Activated CD4-positive, CD25-positive, alpha-beta regulatory T cell treated with anti-CD3 and anti-CD28 coated beads, Interleukin-2, amount 50 U/mL, for 24 hours (primary cell): ENCODE measurements around the gene SLC25A13.
"Not testable (repeated sequence)": the region's sequence is repeated elsewhere in the genome, so short reads cannot be mapped to it uniquely, and the experiment has no call there.

ENCODE experiments used
- ATAC-seq, 2 donors: fragments of 150-1000 bp; cut with Tn5 transposase; one replicate each; pipeline ENCODE4 v1.10.0; 2021; ENCODE audit warnings: mild to moderate bottlenecking in 1 of 2, moderate library complexity in 1 of 2

Gene SLC25A13, protein sequence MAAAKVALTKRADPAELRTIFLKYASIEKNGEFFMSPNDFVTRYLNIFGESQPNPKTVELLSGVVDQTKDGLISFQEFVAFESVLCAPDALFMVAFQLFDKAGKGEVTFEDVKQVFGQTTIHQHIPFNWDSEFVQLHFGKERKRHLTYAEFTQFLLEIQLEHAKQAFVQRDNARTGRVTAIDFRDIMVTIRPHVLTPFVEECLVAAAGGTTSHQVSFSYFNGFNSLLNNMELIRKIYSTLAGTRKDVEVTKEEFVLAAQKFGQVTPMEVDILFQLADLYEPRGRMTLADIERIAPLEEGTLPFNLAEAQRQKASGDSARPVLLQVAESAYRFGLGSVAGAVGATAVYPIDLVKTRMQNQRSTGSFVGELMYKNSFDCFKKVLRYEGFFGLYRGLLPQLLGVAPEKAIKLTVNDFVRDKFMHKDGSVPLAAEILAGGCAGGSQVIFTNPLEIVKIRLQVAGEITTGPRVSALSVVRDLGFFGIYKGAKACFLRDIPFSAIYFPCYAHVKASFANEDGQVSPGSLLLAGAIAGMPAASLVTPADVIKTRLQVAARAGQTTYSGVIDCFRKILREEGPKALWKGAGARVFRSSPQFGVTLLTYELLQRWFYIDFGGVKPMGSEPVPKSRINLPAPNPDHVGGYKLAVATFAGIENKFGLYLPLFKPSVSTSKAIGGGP

DNA sequence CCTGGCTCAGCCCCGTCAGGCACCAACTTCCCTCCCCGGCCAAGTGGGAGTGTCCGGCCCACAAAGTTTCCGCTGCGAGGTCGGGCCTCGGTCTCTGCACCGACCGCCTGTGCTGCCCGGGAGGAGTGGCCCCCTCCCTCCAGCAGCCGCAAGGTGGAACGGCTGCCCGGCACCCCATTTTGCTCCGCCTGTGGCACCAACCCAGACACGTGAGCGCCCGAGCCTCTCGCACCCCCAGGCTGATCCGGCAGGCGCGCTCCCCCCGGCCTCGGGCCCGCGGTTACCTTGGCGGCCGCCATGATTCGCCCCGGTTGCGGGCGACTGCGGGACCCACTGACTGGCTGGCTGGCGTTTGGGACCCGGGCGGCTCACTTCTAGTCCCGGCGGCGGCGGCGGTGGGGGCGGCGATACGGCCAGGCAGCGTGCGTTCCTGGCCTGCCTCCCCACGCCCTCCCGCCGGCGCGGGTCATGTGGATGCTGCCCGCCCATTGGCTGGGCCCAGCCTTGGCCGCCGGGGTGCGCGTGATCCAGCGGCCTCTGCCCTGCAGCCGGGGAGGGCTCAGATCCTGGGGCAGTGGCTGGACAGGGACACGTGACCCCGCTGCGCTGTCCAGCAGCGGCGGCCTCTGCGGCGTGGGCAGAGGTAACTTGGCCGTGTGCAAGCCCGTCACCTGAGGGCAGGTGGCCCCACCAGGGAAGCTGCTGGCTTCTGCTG lies at the start of gene SLC25A13:
Gene SLC25A13 (minus strand): TSS at position 441 of the 715 bp plus-strand sequence. CDS start 142 bp downstream, at position 299.
- peak; percentile 76 to 83 for ATAC-seq

DNA sequence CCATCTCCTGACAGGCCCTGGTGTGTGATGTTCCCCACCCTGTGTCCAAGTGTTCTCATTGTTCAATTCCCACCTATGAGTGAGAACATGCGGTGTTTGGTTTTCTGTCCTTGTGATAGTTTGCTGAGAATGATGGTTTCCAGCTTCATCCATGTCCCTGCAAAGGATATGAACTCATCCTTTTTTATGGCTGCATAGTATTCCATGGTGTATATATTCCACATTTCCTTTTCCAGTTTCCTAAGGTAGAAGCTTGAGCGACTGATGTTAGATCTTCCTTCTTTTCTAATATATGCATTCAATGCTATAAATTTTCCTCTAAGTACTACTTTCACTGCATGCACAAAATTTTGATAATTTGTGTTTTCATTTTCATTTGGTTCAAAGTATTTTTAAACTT lies 44.0 kb upstream of the SLC25A13 start:
- ATAC-seq: not testable (repeated sequence)

DNA sequence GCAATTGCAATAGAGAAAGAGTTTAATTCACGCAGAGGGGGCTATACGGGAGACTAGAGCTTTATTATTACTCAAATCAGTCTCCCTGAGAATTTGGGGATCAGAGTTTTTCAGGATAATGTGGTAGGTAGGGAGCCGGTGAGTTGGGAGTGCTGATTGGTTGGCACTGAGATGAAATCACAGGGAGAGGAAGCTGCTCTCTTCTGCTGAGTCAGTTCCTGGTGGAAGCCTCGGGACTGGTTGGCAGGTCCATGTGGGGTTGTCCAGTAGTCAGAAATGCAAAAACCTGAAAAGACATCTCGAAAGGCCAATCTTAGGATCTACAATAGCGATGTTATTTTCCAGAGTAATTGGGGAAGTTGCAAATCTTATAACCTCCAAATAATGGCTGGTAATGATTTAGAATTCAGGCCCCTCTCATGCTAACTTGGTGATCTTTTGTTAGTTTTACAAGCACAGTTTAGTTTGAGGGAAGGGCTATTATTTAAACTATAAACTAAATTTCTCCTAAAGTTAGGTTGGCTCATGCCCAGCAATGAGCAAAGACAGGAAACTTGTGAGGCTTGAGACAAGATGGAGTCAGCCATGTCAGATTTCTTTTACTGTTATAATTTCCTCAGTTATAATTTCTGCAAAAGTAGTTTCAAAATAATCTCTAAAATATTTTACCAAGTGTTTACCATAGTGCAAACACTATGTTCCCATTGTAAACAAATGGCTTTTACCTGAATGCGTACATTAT lies 39.4 kb upstream of the SLC25A13 start:
- no peak for ATAC-seq

DNA sequence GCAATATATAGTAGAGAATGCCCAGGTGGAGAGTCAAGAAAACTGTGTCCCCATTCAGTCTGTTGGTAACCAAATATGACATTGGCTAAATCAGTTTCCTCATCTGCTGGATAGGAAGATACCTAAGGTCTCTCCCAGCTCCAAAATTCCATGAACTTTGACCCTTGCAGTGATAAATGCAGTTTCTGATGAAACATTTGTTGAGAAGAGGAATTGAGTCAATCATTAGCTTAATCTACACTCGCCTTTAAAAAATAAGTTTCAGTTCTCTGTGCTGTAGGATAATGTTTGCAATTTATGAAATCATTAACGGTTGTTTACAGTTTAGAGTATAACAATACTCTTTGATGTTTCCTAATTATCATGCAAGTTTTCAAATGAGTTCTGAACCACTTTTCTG lies 38.0 kb upstream of the SLC25A13 start:
- no peak for ATAC-seq

DNA sequence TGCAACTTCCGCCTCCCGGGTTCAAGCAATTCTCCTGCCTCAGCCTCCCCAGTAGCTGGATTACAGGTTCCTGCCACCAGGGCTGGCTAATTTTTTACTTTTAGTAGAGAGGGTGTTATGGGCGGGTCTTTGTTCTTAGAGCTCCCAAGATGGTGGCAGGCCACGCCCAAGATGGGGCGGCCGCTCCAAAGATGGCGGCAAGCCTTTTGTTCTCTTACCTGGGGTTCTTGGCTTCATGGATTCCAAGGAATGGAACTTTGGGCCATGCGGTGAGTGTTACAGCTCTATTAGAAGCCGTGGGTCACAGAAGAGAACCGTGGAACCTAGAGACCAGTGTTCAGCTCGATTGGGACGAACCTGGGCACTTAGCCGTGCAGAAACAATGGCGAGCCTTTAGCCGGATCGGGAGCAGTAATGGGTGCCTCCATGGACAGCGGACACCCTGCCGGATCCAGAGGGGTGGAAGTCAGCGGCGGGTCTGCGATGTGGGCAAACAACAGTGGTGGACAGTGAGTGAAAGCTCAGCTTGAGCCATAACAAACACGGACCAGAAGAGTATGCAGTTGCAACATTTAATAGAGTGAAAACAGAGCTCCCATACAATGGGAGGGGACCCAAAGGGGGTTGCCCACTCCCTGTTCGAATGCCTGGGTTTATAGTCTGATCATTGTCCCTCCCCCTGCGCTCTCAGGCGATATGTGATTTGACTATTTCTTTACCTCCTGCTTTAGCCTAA lies 36.5 kb upstream of the SLC25A13 start:
- not testable (repeated sequence) for ATAC-seq

DNA sequence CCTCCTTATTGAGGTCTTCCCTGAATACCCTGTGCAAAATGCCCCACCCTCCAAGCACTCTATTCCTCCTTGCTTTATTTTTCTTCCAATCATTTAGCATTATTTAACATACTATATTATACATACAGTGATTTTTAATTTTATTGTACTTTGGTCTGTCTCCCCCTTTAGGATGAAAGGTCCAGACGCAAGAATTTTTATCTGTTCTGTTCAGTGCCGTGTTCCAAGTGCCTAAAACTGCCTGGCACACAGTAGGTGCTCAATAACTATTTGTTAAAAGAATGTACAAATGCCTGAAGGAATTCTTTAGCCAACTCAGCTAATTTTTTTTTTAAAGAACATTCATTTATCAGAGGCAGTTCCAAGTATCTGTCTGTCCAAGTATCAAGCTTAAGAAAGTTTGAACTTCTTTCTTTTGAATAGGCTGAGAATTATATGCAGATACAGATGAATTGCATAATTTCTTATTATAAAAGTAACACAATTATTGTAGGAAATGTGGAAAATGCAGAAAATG lies 34.1 kb upstream of the SLC25A13 start:
- ATAC-seq: no peak

DNA sequence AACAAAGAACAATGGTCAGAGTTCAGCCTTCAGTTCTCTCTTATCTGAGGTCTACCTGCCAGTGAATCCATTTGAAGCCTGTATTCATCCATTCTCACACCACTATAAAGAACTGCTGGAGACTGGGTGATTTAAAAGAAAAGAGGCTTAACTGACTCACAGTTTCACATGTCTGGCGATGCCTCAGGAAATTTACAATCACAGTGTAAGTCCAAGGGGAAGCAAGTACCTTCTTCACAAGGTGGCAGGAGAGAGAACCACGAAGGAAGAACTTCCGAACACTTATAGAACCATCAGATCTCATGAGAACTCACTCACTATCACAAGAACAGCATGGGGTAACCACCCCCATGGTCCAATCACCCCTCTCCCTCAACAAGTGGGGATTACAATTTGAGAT lies 33.0 kb upstream of the SLC25A13 start:
- ATAC-seq: no peak

DNA sequence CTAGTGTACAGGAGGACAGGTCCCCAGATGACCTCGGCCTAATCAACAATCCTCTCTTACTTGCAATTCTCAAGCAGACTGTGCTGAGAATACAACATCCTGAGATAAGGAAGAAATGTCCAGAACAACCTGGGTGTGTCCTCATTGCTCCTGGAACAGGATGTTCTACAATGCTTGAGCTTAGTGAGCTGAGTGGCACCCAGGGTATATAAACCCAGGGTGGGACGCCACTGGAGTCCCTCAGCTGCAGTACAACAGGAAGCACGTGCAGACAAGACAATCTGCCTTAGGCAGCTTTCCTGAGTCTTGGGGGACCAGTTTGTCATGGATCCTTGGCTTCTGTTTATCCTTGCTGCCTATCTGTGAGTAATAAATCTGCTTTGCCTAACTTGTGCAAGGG lies 27.7 kb upstream of the SLC25A13 start:
- ATAC-seq: no peak

DNA sequence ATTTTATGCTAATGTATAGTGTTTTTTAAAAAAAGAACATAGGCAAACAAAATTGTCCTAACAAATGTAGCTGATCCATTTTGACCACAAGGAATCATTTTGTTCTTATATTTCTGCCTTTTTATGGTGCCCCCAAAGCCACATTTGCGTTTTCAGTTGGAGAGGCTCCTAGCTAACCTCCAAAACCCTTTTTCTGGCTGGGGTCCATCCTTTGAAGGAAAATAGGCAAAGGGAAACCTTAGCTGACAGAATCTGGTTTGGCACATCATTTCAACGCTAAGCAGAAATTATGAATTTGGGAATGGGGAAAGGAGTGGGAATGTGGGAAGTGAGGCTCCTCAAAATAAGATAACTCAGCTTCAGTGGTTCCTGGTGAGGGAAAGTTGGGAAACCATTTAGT lies 25.6 kb upstream of the SLC25A13 start:
- no peak for ATAC-seq

DNA sequence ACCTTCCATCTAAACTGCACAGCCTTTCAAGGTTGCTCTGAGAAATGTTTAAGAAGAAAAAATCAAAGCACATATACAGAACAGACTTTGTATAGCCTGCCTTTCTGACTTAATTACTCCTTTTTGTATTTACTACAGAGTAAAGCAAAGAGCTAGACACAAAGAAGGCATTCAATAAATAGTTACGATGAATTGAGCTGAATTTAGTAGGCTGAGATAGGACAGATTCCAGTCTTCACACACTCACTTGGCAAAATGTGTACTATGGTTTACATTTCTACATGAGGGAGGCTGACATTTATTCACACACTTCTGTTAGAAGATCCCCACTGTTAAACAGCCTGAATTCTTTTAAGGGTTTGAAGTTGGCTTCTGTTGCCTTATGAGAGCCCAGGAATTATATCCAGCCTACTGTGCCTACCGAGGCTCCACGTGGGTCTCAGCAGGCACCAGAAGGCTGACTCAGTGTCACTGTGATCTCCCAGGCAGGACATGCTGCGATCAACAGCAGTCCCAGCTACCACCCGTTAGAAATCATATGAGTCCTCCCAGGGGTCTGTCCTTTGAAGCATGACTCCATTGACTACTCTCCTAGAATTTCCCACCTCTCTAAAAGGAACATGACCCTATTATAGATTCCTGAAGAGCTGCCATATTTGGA lies 24.5 kb upstream of the SLC25A13 start:
- no peak for ATAC-seq

DNA sequence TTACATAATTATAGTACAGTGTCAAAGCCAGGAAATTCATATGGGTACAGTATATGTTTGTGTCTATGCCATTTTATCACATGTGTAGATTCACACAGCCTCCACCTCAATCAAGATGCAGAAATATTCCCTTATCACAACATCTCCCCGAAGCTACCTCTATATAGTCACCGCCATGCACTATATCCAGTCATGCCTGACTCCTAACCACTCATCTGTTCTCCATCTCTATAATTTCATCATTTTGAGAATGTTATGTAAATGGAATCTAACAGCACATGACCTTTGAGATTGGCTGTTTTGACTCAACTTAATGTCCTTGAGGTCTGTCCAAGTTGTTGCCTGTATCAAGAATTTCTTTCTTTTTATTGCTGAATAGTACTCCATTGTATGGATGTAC lies 22.3 kb upstream of the SLC25A13 start:
- ATAC-seq: no peak

DNA sequence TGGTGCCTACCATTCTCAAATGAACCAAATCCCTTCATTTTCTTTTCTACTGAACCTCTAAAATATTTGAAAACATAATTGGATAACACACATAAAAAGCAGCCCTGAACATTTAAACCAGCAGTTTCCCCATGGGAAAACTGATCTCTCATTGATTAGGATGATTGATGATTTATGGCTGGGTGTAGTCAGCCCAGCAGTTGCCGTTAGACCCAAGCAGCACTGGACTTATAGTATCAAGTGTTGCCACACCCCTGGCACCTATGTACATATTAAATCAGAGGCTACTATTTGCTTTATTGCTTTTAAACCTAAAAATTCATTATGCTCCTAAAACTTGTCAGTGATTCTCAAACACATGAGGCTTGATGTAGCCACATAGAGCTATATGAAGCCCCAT lies 20.2 kb upstream of the SLC25A13 start:
- ATAC-seq: no peak

DNA sequence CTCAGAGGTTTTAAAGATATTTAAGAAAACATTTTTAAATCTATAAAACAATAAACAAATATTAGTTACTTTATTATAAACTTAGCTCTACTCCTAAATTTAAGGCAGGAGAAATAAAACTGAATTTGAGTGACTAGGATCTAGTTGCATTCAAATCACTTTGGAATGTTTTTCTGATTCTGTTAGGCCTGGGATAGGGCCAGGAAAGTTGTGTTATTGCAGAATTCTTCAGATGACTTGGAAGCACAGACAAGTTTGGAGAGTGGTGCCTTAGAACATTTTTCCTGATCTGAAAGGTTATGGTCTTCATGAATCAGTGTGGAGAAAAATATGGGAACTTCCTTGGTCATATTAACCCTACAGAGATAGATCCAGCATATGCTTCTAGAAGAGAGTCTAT lies 15.6 kb upstream of the SLC25A13 start:
- no peak for ATAC-seq

DNA sequence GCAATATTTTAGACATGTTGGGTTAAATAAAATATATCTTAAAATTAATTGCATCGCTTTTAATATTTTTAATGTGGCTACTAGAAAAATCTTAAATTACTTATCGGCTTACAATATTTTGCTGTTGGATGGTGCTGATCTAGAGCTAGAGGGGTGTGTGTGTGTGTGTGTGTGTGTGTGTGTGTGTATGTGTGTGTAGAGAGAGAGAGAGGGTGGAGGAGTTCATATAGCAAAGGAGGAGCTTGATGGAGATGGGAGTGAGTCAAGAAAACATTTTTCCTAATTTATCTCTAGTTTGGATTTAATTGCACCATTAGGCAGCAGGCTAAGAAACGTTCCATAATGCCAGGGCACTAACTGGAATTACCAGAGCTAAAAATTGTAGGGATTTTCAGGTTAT lies 10.4 kb upstream of the SLC25A13 start:
- ATAC-seq: no peak

DNA sequence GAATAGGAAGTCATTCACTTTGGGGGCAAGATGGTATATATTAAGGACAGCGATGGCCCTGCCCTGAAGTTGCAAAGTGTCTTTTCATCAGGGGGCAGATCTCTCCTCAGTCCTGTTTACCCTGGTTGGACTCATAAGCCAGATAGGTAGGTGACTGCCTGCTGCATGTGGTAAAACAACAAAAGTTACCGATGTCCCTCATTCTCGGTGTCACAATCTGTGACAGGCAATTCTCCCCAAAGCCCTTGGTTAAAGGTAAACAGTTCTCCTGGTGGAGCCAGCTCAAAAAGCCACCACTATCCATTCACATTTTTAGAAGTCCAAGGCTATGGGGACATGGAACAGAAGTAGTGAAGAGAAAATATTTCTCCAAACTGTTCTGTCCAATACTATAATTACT lies 9.9 kb upstream of the SLC25A13 start:
- ATAC-seq: no peak

DNA sequence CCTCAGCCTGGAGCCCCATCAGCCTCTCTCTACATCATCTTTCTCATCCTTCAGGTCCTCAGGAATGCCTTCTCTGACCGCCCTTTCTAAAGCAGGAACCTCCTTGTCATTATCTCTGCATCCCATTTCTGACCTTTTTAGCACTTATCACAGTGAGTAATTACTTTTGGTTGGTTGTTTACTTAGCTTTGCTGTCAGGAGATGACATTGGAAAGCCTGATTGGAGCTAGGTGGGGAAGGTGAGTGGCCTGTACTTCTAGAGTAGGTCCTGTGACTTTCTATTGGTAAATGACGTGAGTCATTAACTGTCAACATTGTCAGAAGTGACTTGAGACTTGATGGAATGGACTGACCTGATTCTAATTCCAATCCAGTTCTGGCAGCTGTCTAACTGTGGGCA lies 9.3 kb upstream of the SLC25A13 start:
- ATAC-seq: no peak

DNA sequence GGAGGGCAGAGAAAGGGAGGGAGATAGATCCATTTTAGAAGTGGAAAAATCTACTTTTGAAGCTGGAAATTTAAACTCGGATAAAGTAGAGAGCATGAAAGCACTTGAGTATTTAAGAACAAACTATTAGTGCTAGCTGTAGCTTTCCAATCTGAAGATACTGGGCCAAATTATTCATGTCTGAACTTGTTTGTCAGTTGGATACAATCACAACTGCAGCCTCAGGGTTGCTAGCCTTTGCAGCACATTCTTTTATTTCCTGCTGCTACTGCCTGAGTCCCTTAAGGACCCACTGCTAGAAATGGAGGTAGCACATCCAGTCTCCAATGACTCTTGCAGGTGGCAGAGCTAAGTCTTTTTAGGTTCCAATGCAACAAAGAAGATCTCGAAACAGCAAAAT lies 8.3 kb upstream of the SLC25A13 start:
- ATAC-seq: no peak

DNA sequence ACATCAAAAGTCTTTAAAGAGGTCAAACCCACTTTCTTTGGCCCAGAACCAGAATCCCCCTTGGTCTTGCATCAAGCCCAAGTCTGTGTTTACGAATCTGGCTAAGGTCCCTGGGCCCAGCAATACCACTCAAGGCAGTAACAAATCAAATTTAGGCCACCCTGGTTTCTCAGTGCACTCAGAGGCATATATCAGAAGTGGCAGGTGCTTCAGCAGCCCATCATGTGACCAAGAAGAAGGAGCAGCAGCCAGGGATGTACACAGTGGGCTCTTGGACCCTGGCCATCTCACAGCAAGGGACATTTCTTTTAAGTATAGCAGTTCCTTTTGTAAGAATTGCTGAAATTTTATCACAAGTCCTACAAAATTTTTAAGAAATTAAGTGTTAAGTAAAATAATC lies 7.3 kb upstream of the SLC25A13 start:
- ATAC-seq: no peak

DNA sequence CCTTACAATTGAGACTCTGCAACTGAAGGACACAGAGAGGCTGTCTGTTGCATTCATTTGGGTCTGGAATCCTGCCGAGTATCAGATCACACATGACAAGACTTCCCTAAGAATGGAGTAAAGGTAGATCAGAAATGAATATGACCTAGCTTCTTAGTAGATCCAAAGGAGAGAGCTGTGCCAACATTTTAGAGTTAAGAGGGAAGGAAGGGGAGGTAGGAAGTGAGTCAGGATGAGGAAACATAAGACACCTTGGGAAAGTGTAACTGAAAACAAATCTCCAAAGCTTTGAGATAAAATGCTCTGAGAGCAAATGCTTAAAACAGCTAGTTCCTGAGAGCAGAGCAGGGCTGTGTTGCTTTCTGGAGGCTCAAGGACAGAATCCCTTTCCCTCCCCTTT lies 6.1 kb upstream of the SLC25A13 start:
- no peak for ATAC-seq

DNA sequence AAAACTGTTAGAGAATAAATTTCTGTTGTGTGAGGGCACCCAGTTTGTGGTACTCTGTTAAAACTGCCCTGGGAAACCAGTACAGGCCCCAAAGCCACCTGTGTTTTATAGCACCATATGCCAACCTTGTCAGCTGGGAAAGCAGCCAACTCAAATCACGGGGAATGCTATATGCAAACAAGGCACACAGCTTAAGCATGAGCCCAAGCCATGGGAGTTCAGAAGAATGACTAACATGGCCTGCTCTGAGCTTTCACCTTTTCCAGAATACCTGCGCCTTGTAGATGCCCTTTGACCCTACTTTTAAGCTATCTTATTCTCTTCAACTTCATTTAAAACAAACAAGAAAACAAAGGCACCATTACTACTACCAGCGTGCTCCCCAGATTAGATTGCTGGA lies 5.5 kb upstream of the SLC25A13 start:
- ATAC-seq: no peak

DNA sequence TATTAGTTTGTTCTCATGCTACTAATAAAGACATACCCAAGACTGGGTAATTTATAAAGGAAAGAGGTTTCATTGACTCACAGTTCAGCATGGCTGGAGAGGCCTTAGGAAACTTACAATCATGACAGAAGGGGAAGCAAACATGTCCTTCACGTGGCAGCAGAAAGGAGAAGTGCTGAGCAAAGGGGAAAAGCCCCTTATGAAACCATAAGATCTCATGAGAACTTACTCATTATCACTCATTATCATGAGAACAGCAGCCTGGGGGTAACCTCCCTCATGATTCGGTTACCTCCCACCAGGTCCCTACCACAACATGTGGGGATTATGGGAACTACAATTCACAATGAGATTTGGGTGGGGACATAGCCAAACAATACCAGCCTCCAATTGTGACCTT lies 4.9 kb upstream of the SLC25A13 start:
- ATAC-seq: peak; percentile 9 to 26
